CD4-positive, alpha-beta T cell (primary cell): ENCODE results near the gene MRM1. TPM values are rescaled to one million over a fixed set of nuclear protein-coding genes. Genes with fewer than 3 reads are reported as not detected.
A peak's percentile ranks its signal among the peaks of the same experiment; 100 is the strongest.

Experiments used
- ATAC-seq: fragments of 200-7000 bp; cut with Tn5 transposase; one replicate; pipeline ENCODE4 v1.10.0; 2022; ENCODE audit warnings: mild to moderate bottlenecking; ENCODE audit not compliant: poor library complexity
- CTCF ChIA-PET: fragments of 350-600 bp; sonication (Branson Sonifier 250); formaldehyde crosslinking; loops from one replicate; lab custom pipeline; 2021; ENCODE audit warnings: antibody characterized with exemption, inconsistent platforms; lab: Charles Lee
- POLR2A ChIA-PET: fragments of 350-600 bp; sonication (Branson Sonifier 250); formaldehyde crosslinking; loops from one replicate; lab custom pipeline; 2021; ENCODE audit warnings: antibody characterized with exemption, inconsistent platforms; lab: Charles Lee
- DNase-seq, 14 experiments: peaks; one replicate each; pipeline ENCODE4 v3.0.0-alpha.2; 2013 to 2020; ENCODE audit warnings: mixed read lengths in 2 of 14
- H3K27ac ChIP-seq, 2 donors: one replicate each; pipeline versions ENCODE4 v1.5.1 to v1.7.0; 2013; ENCODE audit warnings: low read length in 2 of 2, low read depth in 1 of 2, mild to moderate bottlenecking in 1 of 2
- H3K27me3 ChIP-seq, 2 experiments: 1 replicate in 1 of 2; 2 replicates in 1 of 2; pipeline versions ENCODE4 v1.6.1 to v1.7.0; 2013; ENCODE audit warnings: low read length in 2 of 2, control low read depth in 1 of 2, mild to moderate bottlenecking in 1 of 2, moderate library complexity in 1 of 2; ENCODE audit not compliant: insufficient read depth in 2 of 2, control insufficient read depth in 1 of 2
- H3K36me3 ChIP-seq: one replicate; pipeline ENCODE4 v1.6.1; 2013; ENCODE audit warnings: low read length, control low read depth; ENCODE audit not compliant: insufficient read depth
- H3K4me1 ChIP-seq: one replicate; pipeline ENCODE4 v1.6.1; 2013; ENCODE audit warnings: low read length, control low read depth; ENCODE audit not compliant: insufficient read depth
- H3K4me3 ChIP-seq: one replicate; pipeline ENCODE4 v1.5.1; 2013; ENCODE audit warnings: mild to moderate bottlenecking, low read length, moderate library complexity
- H3K9me3 ChIP-seq, 2 experiments: 1 replicate in 1 of 2; 2 replicates in 1 of 2; pipeline versions ENCODE4 v1.6.1 to v1.7.0; 2013; ENCODE audit warnings: low read length in 2 of 2, mild to moderate bottlenecking in 2 of 2, control low read depth in 1 of 2, moderate library complexity in 1 of 2; ENCODE audit not compliant: control insufficient read depth in 1 of 2, insufficient read depth in 1 of 2
- H3K27ac Mint-ChIP-seq: one replicate; pipeline ENCODE4 v1.8.0; 2020; ENCODE audit warnings: mixed read lengths
- H3K27me3 Mint-ChIP-seq: one replicate; pipeline ENCODE4 v1.8.0; 2021; ENCODE audit warnings: mixed read lengths
- H3K36me3 Mint-ChIP-seq: one replicate; pipeline ENCODE4 v1.8.0; 2021; ENCODE audit warnings: low read depth, mixed read lengths
- H3K4me1 Mint-ChIP-seq: one replicate; pipeline ENCODE4 v1.8.0; 2021; ENCODE audit warnings: low read depth, mixed read lengths
- H3K4me3 Mint-ChIP-seq: one replicate; pipeline ENCODE4 v1.8.0; 2020; ENCODE audit warnings: mild to moderate bottlenecking, mixed read lengths
- H3K9me3 Mint-ChIP-seq: one replicate; pipeline ENCODE4 v1.8.0; 2020; ENCODE audit warnings: mixed read lengths
- CTCF ChIP-seq: fragments of 200-600 bp; IDR thresholded peaks from one replicate; pipeline ENCODE4 v1.8.0; 2022; ENCODE audit warnings: antibody characterized with exemption, mild to moderate bottlenecking
- intact Hi-C, 2 experiments: fragments of 100-400 bp; cut with DNase I in 1 of 2; cut with micrococcal nuclease in 1 of 2; formaldehyde crosslinking; loops; one replicate each; pipeline versions ENCODE4 v1.15.1 to v1.9.0; 2023 to 2025; cut with DNase I, micrococcal nuclease
- total RNA-seq, 174 experiments: library from RNA in 2 of 174; stranded (reverse) in 2 of 174; gene quantifications; one replicate each; pipeline ENCODE4 v1.2.3 and lab custom pipeline; 2021 to 2026

The MRM1 gene
- total RNA-seq, 2 experiments from 2014 or later: 0.81 to 1.1 TPM

GRCh38 chr17:36627101-36627500, 25.7 kb downstream of the MRM1 start:
- Histone ChIP-seq H3K4me3 (no peak overlapping the region), H3K4me1 (peaks cover 3% of the 10 kb centered on the region), H3K27me3 (peaks cover 3 to 4% of the 10 kb centered on the region in 2 experiments), H3K36me3 (no peaks in the 10 kb centered on the region), H3K27ac (no peak overlapping the region), H3K9me3 (peaks cover 0 to 3% of the 10 kb centered on the region in 2 experiments)
- ChIA-PET CTCF (interaction anchor here (1.4 to 2.0 kb wide), 3 partner anchors 128 to 613 kb away, joined by 4 to 5 read pairs (median 4); no protein-coding TSS in a partner anchor), POLR2A (no interaction called here)
- Mint-ChIP-seq H3K9me3 (no peaks in the 10 kb centered on the region), H3K36me3 (no peaks in the 10 kb centered on the region), H3K4me1 (peaks cover 3% of the 10 kb centered on the region), H3K4me3 (no peak overlapping the region), H3K27ac (no peak overlapping the region), H3K27me3 (peaks cover 13% of the 10 kb centered on the region)
- intact Hi-C loops: no loop called here
- ATAC-seq (no peak), DNase-seq (no peak)
- no peak for TF ChIP-seq CTCF

- Mint-ChIP-seq H3K27ac (no peak overlapping the region), H3K36me3 (no peaks in the 10 kb centered on the region), H3K4me3 (no peak overlapping the region), H3K27me3 (peaks cover 18% of the 10 kb centered on the region), H3K9me3 (no peaks in the 10 kb centered on the region), H3K4me1 (peaks cover 3% of the 10 kb centered on the region)
- ChIA-PET CTCF (interaction anchor here (0.6 to 1.6 kb wide), 7 partner anchors 26 to 745 kb away, joined by 3 to 13 read pairs (median 4); no protein-coding TSS in a partner anchor), POLR2A (no interaction called here)
- H3K27ac ChIP-seq: no peak overlapping the region
- intact Hi-C loops: loop anchor here (2.0 kb wide), 2 partner anchors 78 to 744 kb away; no protein-coding TSS in a partner anchor
- no peak overlapping the region for H3K4me3 ChIP-seq
- DNase-seq: no peak
- peaks cover 4 to 12% of the 10 kb centered on the region in 2 experiments for H3K27me3 ChIP-seq
- H3K4me1 ChIP-seq: peaks cover 3% of the 10 kb centered on the region
- H3K9me3 ChIP-seq: peaks cover 0 to 4% of the 10 kb centered on the region in 2 experiments
- no peaks in the 10 kb centered on the region for H3K36me3 ChIP-seq
- ATAC-seq: no peak
- TF ChIP-seq CTCF: no peak
Measured at GRCh38 chr17:36628576-36628975, 27.2 kb downstream of the MRM1 start.

GRCh38 chr17:36629252-36629847, 28.0 kb downstream of the MRM1 start:
- ChIA-PET CTCF (interaction anchor here (0.6 to 1.5 kb wide), 5 partner anchors 27 to 744 kb away, joined by 3 to 13 read pairs (median 4); no protein-coding TSS in a partner anchor), POLR2A (no interaction called here)
- no peak overlapping the region for H3K4me3 Mint-ChIP-seq
- peak; percentile 98 for TF ChIP-seq CTCF
- H3K27me3 ChIP-seq: peaks cover 4 to 16% of the 10 kb centered on the region in 2 experiments
- H3K9me3 ChIP-seq: peaks cover 0 to 4% of the 10 kb centered on the region in 2 experiments
- peaks cover 18% of the 10 kb centered on the region for H3K27me3 Mint-ChIP-seq
- intact Hi-C loops: loop anchor here (1.0 to 2.0 kb wide), 6 partner anchors 77 to 743 kb away; no protein-coding TSS in a partner anchor
- no peak overlapping the region for H3K27ac Mint-ChIP-seq
- H3K36me3 Mint-ChIP-seq: no peaks in the 10 kb centered on the region
- peaks cover 3% of the 10 kb centered on the region for H3K4me1 ChIP-seq
- H3K4me1 Mint-ChIP-seq: peaks cover 3% of the 10 kb centered on the region
- DNase-seq (peak; percentile 64 to 86 (median 74)), ATAC-seq (peak; percentile 87)
- no peaks in the 10 kb centered on the region for H3K9me3 Mint-ChIP-seq
- H3K27ac ChIP-seq: no peak overlapping the region
- no peak overlapping the region for H3K4me3 ChIP-seq
- no peaks in the 10 kb centered on the region for H3K36me3 ChIP-seq
